Inflammatory macrophage treated with lipopolysaccharide for 1 hour (primary cell): ENCODE measurements around the gene LAMA2.

ENCODE experiments used
- DNase-seq, 2 donors: peaks; one replicate each; pipeline ENCODE4 v3.0.0-alpha.2; 2020 to 2022

Gene LAMA2

GRCh38 chr6:128903715-128904114 is 20.8 kb downstream of the LAMA2 start:
- DNase-seq, result no peak

- DNase-seq, result no peak
These were observed 31.1 kb downstream of the LAMA2 start for GRCh38 chr6:128914051-128914450.

GRCh38 chr6:128918886-128919285 is 35.9 kb downstream of the LAMA2 start:
- DNase-seq, result no peak

GRCh38 chr6:128919412-128920180 is 36.7 kb downstream of the LAMA2 start:
- no peak for DNase-seq

GRCh38 chr6:128925765-128926164 is 42.8 kb downstream of the LAMA2 start:
- no peak for DNase-seq

- no peak for DNase-seq
These were observed 46.9 kb downstream of the LAMA2 start for GRCh38 chr6:128929869-128930268.

- DNase-seq, result no peak
These were observed 47.4 kb downstream of the LAMA2 start for GRCh38 chr6:128930321-128930720.

- no peak for DNase-seq
These were observed 49.1 kb downstream of the LAMA2 start for GRCh38 chr6:128932061-128932460.

GRCh38 chr6:128950864-128951263 is 67.9 kb downstream of the LAMA2 start:
- no peak for DNase-seq

GRCh38 chr6:128952902-128953301 is 70.0 kb downstream of the LAMA2 start:
- DNase-seq, result no peak

GRCh38 chr6:128954308-128955043 is 71.5 kb downstream of the LAMA2 start:
- DNase-seq, result no peak

GRCh38 chr6:128963561-128963960 is 80.6 kb downstream of the LAMA2 start:
- DNase-seq, result no peak

- DNase-seq, result no peak
These were observed 81.4 kb downstream of the LAMA2 start for GRCh38 chr6:128964233-128964755.

- no peak for DNase-seq
These were observed 81.8 kb downstream of the LAMA2 start for GRCh38 chr6:128964771-128965170.

- DNase-seq, result no peak
These were observed 84.0 kb downstream of the LAMA2 start for GRCh38 chr6:128966934-128967333.

- DNase-seq, result no peak
These were observed 96.1 kb downstream of the LAMA2 start for GRCh38 chr6:128979071-128979470.

GRCh38 chr6:128981716-128982115 is 98.8 kb downstream of the LAMA2 start:
- DNase-seq, result no peak

- DNase-seq, result peak in 1 of 2 donors; percentile 0
These were observed 107.4 kb downstream of the LAMA2 start for GRCh38 chr6:128990360-128990759.

- no peak for DNase-seq
These were observed 108.0 kb downstream of the LAMA2 start for GRCh38 chr6:128990915-128991314.

GRCh38 chr6:128993166-128993565 is 110.2 kb downstream of the LAMA2 start:
- DNase-seq, result no peak

GRCh38 chr6:128997880-128998279 is 114.9 kb downstream of the LAMA2 start:
- DNase-seq, result no peak

- DNase-seq, result no peak
These were observed 124.0 kb downstream of the LAMA2 start for GRCh38 chr6:129006724-129007514.

GRCh38 chr6:129007701-129008373 is 124.9 kb downstream of the LAMA2 start:
- DNase-seq, result no peak
